Sigmoid colon (tissue), 4 donors: ENCODE measurements around the gene KIF5C.

Experiments
- CTCF ChIP-seq, 4 experiments: fragments of 450-650 bp in 3 of 4; fragments of 200-600 bp in 1 of 4; IDR thresholded peaks; one replicate each; pipeline ENCODE4 v1.5.1; 2016 to 2019; ENCODE audit warnings: antibody characterized with exemption in 4 of 4, mild to moderate bottlenecking in 3 of 4, moderate library complexity in 2 of 4
- POLR2A ChIP-seq, 2 donors: fragments of 450-650 bp; IDR thresholded peaks; one replicate each; pipeline ENCODE4 v1.6.1; 2016; ENCODE audit warnings: antibody characterized with exemption in 2 of 2, mild to moderate bottlenecking in 2 of 2, moderate library complexity in 2 of 2
- POLR2AphosphoS5 ChIP-seq, 4 donors: sonication (generic); formaldehyde crosslinking; IDR thresholded peaks; one replicate each; pipeline ENCODE4 v1.6.1; 2017; ENCODE audit warnings: antibody characterized with exemption in 4 of 4

GRCh38 chr2:148957023-148957422 is 82.0 kb downstream of the KIF5C start:
- TF ChIP-seq CTCF (IDR thresholded peaks at IDR 0.05) = no peak
- no peak for TF ChIP-seq POLR2A (IDR thresholded peaks at IDR 0.05)
- no peak for TF ChIP-seq POLR2AphosphoS5 (IDR thresholded peaks at IDR 0.05)
